ENCODE measurements around the gene FUOM. TPM values are rescaled to one million over a fixed set of nuclear protein-coding genes. Genes with fewer than 3 reads are reported as not detected.

The FUOM gene
- polyA plus RNA-seq, 1 donor from 2014 or later, result not detected

DNA sequence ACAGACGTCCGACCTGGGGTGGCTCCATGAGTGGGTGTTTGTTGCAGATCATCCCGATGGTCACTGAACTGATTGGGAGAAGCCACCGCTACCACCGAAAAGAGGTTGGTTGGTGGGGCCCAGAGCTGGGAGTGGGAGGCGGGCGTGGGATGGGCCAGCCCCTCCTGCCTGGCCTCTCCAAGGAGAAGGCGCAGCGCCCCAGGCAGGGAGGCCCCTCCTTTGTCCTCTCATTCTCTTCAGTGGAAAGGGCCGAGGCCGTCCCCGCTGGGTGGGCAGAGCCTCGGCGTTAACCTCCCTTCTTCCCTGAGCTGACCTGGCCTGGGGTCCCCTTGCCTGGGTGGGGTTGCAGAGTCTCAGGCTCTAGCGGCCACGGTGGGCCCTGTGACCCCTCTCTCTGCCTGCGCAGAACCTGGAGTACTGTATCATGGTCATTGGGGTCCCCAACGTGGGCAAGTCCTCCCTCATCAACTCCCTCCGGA, 41.3 kb upstream of the FUOM start:
- no peak overlapping the region for H3K4me2 ChIP-seq (ENCODE audit: low read length)
- no peak overlapping the region for H2AFZ ChIP-seq (ENCODE audit: low read depth, low read length)
- H3K79me2 ChIP-seq (replicated peaks; ENCODE audit: insufficient read depth, low read length), result peaks cover 6% of the 10 kb centered on the region
- H3K9me2 ChIP-seq (ENCODE audit: insufficient read depth, low read length), result no peaks in the 10 kb centered on the region
- no peak overlapping the region for H3K27ac ChIP-seq (ENCODE audit: low read length)
- H3F3A ChIP-seq (ENCODE audit: insufficient read depth, low read length, poor library complexity, severe bottlenecking), result no peaks in the 10 kb centered on the region
- TF ChIP-seq, protein P1, sequence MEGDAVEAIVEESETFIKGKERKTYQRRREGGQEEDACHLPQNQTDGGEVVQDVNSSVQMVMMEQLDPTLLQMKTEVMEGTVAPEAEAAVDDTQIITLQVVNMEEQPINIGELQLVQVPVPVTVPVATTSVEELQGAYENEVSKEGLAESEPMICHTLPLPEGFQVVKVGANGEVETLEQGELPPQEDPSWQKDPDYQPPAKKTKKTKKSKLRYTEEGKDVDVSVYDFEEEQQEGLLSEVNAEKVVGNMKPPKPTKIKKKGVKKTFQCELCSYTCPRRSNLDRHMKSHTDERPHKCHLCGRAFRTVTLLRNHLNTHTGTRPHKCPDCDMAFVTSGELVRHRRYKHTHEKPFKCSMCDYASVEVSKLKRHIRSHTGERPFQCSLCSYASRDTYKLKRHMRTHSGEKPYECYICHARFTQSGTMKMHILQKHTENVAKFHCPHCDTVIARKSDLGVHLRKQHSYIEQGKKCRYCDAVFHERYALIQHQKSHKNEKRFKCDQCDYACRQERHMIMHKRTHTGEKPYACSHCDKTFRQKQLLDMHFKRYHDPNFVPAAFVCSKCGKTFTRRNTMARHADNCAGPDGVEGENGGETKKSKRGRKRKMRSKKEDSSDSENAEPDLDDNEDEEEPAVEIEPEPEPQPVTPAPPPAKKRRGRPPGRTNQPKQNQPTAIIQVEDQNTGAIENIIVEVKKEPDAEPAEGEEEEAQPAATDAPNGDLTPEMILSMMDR (IDR thresholded peaks at IDR 0.05; ENCODE audit: poor library complexity, severe bottlenecking), result no peak
- TF ChIP-seq EZH2 (IDR thresholded peaks at IDR 0.05; ENCODE audit: borderline replicate concordance, insufficient read depth, low read length, poor library complexity, severe bottlenecking) (no peak), RAD21 (conservative IDR thresholded peaks at IDR 0.05) (no peak)
- H4K20me1 ChIP-seq (ENCODE audit: insufficient read depth), result no peaks in the 10 kb centered on the region
- no peak overlapping the region for H3K4me3 ChIP-seq (ENCODE audit: low read length)
- H3K9me3 ChIP-seq (ENCODE audit: low read length), result no peaks in the 10 kb centered on the region
- no peaks in the 10 kb centered on the region for H3K36me3 ChIP-seq (ENCODE audit: insufficient read depth, low read length)
- H3K27me3 ChIP-seq (ENCODE audit: insufficient read depth, low read depth, low read length), result no peaks in the 10 kb centered on the region
- no peak overlapping the region for H3K9ac ChIP-seq (ENCODE audit: low read length)

- Histone ChIP-seq H3K4me3 (ENCODE audit: low read length) (no peak overlapping the region), H3K9me2 (ENCODE audit: insufficient read depth, low read length) (no peaks in the 10 kb centered on the region), H3K27me3 (ENCODE audit: insufficient read depth, low read depth, low read length) (no peaks in the 10 kb centered on the region), H3F3A (ENCODE audit: insufficient read depth, low read length, poor library complexity, severe bottlenecking) (no peaks in the 10 kb centered on the region), H3K27ac (ENCODE audit: low read length) (no peak overlapping the region), H3K9me3 (ENCODE audit: low read length) (no peaks in the 10 kb centered on the region), H3K9ac (ENCODE audit: low read length) (no peak overlapping the region), H3K36me3 (ENCODE audit: insufficient read depth, low read length) (no peaks in the 10 kb centered on the region), H3K4me2 (ENCODE audit: low read length) (no peak overlapping the region), H3K79me2 (replicated peaks; ENCODE audit: insufficient read depth, low read length) (peaks cover 6% of the 10 kb centered on the region), H2AFZ (ENCODE audit: low read depth, low read length) (no peak overlapping the region), H4K20me1 (ENCODE audit: insufficient read depth) (no peaks in the 10 kb centered on the region)
- TF ChIP-seq EZH2 (IDR thresholded peaks at IDR 0.05; ENCODE audit: borderline replicate concordance, insufficient read depth, low read length, poor library complexity, severe bottlenecking) (no peak), RAD21 (conservative IDR thresholded peaks at IDR 0.05) (no peak), POLR2AphosphoS5 (IDR thresholded peaks at IDR 0.05) (no peak), REST (IDR thresholded peaks at IDR 0.05; ENCODE audit: borderline replicate concordance) (no peak), MXI1 (conservative IDR thresholded peaks at IDR 0.05; ENCODE audit: poor library complexity, severe bottlenecking) (no peak), SMC3 (conservative IDR thresholded peaks at IDR 0.05; ENCODE audit: poor library complexity) (no peak), TAF1 (IDR thresholded peaks at IDR 0.05; ENCODE audit: low read depth) (no peak), EP300 (conservative IDR thresholded peaks at IDR 0.05; ENCODE audit: poor library complexity, severe bottlenecking) (no peak)
- TF ChIP-seq, protein P1 (IDR thresholded peaks at IDR 0.05; ENCODE audit: poor library complexity, severe bottlenecking), result no peak
Observed at GRCh38 chr10:133397938-133398337, 40.1 kb upstream of the FUOM start.

All from neural cell (in vitro differentiated cells).